ENCODE data around the gene CPSF3.

The CPSF3 gene

GRCh38 chr2:9423100-9423921 lies at the start of gene CPSF3, which contains the start of gene ITGB1BP1 (continued):
- TF ChIP-seq ZBTB48 (tag by site-specific recombination; IDR thresholded peaks at IDR 0.05) (no peak), ZBTB44 (tag by site-specific recombination; IDR thresholded peaks at IDR 0.05) (no peak), ZNF341 (tag by site-specific recombination; IDR thresholded peaks at IDR 0.05; ENCODE audit: low read depth) (peak; percentile 95), ZNF571 (tag by site-specific recombination; IDR thresholded peaks at IDR 0.05) (no peak), OVOL3 (tag by site-specific recombination; IDR thresholded peaks at IDR 0.05) (no peak), ZNF221 (tag by site-specific recombination; IDR thresholded peaks at IDR 0.05; ENCODE audit: borderline replicate concordance) (no peak), GLI2 (tag by site-specific recombination; IDR thresholded peaks at IDR 0.05; ENCODE audit: borderline replicate concordance, low read depth) (no peak), ELK4 (IDR thresholded peaks at IDR 0.05; ENCODE audit: borderline replicate concordance, low read depth, low read length) (no peak), ZBTB17 (tag by site-specific recombination; IDR thresholded peaks at IDR 0.05) (peak; percentile 75), ZNF473 (tag by site-specific recombination; IDR thresholded peaks at IDR 0.05) (no peak), GLIS2 (tag by site-specific recombination; IDR thresholded peaks at IDR 0.05) (peak; percentile 65), KLF10 (tag by site-specific recombination; IDR thresholded peaks at IDR 0.05) (peak; percentile 97), GFI1B (tag by site-specific recombination; IDR thresholded peaks at IDR 0.05) (no peak), ZNF274 (IDR thresholded peaks at IDR 0.05; ENCODE audit: low read length) (no peak), ZNF274 (tag by site-specific recombination; IDR thresholded peaks at IDR 0.05; ENCODE audit: borderline replicate concordance) (no peak), ZNF677 (tag by site-specific recombination; IDR thresholded peaks at IDR 0.05) (no peak), ZFP41 (tag by site-specific recombination; IDR thresholded peaks at IDR 0.05; ENCODE audit: borderline replicate concordance) (no peak), ZNF302 (tag by site-specific recombination; IDR thresholded peaks at IDR 0.05; ENCODE audit: low read depth) (no peak), ZBTB20 (tag by site-specific recombination; IDR thresholded peaks at IDR 0.05) (peak; percentile 52; the same call in 1 of the 2 replicates), ZNF692 (tag by site-specific recombination; IDR thresholded peaks at IDR 0.05) (peak; percentile 93), ZNF114 (tag by site-specific recombination; IDR thresholded peaks at IDR 0.05) (no peak), SP3 (tag by site-specific recombination; IDR thresholded peaks at IDR 0.05) (peak; percentile 94), ZEB2 (tag by site-specific recombination; IDR thresholded peaks at IDR 0.05) (peak; percentile 69; the same call in 1 of the 2 replicates), ZBTB1 (tag by site-specific recombination; IDR thresholded peaks at IDR 0.05) (no peak), ZNF248 (tag by site-specific recombination; IDR thresholded peaks at IDR 0.05) (no peak), ZNF843 (tag by site-specific recombination; IDR thresholded peaks at IDR 0.05) (no peak), ZNF776 (tag by site-specific recombination; IDR thresholded peaks at IDR 0.05; ENCODE audit: borderline replicate concordance) (no peak), ZNF530 (tag by site-specific recombination; IDR thresholded peaks at IDR 0.05; ENCODE audit: low read depth) (no peak), PRDM1 (tag by site-specific recombination; IDR thresholded peaks at IDR 0.05) (no peak)
- TF ChIP-seq, protein P1, sequence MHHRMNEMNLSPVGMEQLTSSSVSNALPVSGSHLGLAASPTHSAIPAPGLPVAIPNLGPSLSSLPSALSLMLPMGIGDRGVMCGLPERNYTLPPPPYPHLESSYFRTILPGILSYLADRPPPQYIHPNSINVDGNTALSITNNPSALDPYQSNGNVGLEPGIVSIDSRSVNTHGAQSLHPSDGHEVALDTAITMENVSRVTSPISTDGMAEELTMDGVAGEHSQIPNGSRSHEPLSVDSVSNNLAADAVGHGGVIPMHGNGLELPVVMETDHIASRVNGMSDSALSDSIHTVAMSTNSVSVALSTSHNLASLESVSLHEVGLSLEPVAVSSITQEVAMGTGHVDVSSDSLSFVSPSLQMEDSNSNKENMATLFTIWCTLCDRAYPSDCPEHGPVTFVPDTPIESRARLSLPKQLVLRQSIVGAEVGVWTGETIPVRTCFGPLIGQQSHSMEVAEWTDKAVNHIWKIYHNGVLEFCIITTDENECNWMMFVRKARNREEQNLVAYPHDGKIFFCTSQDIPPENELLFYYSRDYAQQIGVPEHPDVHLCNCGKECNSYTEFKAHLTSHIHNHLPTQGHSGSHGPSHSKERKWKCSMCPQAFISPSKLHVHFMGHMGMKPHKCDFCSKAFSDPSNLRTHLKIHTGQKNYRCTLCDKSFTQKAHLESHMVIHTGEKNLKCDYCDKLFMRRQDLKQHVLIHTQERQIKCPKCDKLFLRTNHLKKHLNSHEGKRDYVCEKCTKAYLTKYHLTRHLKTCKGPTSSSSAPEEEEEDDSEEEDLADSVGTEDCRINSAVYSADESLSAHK (tag by site-specific recombination; IDR thresholded peaks at IDR 0.05), result no peak
- TF ChIP-seq, protein P2, sequence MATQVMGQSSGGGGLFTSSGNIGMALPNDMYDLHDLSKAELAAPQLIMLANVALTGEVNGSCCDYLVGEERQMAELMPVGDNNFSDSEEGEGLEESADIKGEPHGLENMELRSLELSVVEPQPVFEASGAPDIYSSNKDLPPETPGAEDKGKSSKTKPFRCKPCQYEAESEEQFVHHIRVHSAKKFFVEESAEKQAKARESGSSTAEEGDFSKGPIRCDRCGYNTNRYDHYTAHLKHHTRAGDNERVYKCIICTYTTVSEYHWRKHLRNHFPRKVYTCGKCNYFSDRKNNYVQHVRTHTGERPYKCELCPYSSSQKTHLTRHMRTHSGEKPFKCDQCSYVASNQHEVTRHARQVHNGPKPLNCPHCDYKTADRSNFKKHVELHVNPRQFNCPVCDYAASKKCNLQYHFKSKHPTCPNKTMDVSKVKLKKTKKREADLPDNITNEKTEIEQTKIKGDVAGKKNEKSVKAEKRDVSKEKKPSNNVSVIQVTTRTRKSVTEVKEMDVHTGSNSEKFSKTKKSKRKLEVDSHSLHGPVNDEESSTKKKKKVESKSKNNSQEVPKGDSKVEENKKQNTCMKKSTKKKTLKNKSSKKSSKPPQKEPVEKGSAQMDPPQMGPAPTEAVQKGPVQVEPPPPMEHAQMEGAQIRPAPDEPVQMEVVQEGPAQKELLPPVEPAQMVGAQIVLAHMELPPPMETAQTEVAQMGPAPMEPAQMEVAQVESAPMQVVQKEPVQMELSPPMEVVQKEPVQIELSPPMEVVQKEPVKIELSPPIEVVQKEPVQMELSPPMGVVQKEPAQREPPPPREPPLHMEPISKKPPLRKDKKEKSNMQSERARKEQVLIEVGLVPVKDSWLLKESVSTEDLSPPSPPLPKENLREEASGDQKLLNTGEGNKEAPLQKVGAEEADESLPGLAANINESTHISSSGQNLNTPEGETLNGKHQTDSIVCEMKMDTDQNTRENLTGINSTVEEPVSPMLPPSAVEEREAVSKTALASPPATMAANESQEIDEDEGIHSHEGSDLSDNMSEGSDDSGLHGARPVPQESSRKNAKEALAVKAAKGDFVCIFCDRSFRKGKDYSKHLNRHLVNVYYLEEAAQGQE (tag by site-specific recombination; IDR thresholded peaks at IDR 0.05), result no peak
